H1 (cell line): ENCODE data around the gene CDC26. TPM values are rescaled to one million over a fixed set of nuclear protein-coding genes. Genes with fewer than 3 reads are reported as not detected.

Experiments used
- BRCA1 ChIP-seq: IDR thresholded peaks from 2 replicates; pipeline ENCODE4 v1.6.1; 2012; ENCODE audit warnings: low read depth, low read length, improper control_type of control experiment
- JUN ChIP-seq: IDR thresholded peaks from 2 replicates; pipeline ENCODE4 v1.6.1; 2011; ENCODE audit warnings: low read depth, mild to moderate bottlenecking, improper control_type of control experiment, low read length
- SUZ12 ChIP-seq: fragments of 200-600 bp; sonication (generic); IDR thresholded peaks from 2 replicates; pipeline ENCODE4 v1.6.1; 2012; ENCODE audit warnings: mild to moderate bottlenecking, inconsistent platforms, low read length, moderate library complexity, mixed read lengths
- polyA plus RNA-seq, 7 experiments: library from polyadenylated mRNA; depleted of rRNA in 3 of 7; stranded (reverse) in 5 of 7; unstranded in 2 of 7; fragments of >200 nt in 5 of 7; fragments of 200-250 nt in 2 of 7; gene quantifications; 1 replicate in 5 of 7; 2 replicates in 1 of 7; 4 replicates in 1 of 7; pipeline versions ENCODE4 v1.2.1 to v1.2.3, GENCODE V29; 2011 to 2013; ENCODE audit warnings: missing spikeins in 2 of 7, mixed read lengths in 2 of 7
- total RNA-seq: library from RNA; stranded (reverse); fragmentation: NEBNext Ultra II Directional; extraction: Animal tissue kit (Norgen Biotek cat#: 25700); gene quantifications from 2 replicates; pipeline ENCODE4 v1.2.1, GENCODE V29; 2021
- TF ChIP-seq, protein P1 (sequence below): fragments of 300-600 bp; sonication (generic); IDR thresholded peaks from 2 replicates; pipeline ENCODE4 v1.7.1; 2012; ENCODE audit warnings: low read length, moderate library complexity, mild to moderate bottlenecking, inconsistent platforms; ENCODE audit not compliant: insufficient replicate concordance

Gene CDC26
- total and polyA plus RNA-seq, 2 of the 8 experiments (the other 6 are each of a cell fraction or from before 2014, with no cell fraction given): 31.5 to 41.9 TPM

DNA sequence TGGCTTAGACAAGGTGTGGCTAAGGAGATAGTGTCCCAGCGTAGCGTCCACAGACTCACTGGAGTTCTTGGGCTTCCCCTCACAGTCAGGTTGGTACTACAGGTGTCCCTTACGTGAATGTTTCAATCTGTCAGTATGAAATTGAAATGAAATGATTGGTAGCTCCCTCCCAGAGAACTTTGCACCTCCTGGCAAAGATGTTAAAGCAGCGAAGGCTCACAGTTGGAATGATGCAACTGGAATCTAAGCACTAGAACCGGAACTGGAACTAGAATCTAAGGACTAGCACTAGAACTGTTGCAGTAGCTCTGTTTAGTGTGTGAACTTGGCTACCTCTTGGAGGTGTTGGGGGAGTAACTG, 52.9 kb downstream of the CDC26 start (continued):
- TF ChIP-seq, protein P1, sequence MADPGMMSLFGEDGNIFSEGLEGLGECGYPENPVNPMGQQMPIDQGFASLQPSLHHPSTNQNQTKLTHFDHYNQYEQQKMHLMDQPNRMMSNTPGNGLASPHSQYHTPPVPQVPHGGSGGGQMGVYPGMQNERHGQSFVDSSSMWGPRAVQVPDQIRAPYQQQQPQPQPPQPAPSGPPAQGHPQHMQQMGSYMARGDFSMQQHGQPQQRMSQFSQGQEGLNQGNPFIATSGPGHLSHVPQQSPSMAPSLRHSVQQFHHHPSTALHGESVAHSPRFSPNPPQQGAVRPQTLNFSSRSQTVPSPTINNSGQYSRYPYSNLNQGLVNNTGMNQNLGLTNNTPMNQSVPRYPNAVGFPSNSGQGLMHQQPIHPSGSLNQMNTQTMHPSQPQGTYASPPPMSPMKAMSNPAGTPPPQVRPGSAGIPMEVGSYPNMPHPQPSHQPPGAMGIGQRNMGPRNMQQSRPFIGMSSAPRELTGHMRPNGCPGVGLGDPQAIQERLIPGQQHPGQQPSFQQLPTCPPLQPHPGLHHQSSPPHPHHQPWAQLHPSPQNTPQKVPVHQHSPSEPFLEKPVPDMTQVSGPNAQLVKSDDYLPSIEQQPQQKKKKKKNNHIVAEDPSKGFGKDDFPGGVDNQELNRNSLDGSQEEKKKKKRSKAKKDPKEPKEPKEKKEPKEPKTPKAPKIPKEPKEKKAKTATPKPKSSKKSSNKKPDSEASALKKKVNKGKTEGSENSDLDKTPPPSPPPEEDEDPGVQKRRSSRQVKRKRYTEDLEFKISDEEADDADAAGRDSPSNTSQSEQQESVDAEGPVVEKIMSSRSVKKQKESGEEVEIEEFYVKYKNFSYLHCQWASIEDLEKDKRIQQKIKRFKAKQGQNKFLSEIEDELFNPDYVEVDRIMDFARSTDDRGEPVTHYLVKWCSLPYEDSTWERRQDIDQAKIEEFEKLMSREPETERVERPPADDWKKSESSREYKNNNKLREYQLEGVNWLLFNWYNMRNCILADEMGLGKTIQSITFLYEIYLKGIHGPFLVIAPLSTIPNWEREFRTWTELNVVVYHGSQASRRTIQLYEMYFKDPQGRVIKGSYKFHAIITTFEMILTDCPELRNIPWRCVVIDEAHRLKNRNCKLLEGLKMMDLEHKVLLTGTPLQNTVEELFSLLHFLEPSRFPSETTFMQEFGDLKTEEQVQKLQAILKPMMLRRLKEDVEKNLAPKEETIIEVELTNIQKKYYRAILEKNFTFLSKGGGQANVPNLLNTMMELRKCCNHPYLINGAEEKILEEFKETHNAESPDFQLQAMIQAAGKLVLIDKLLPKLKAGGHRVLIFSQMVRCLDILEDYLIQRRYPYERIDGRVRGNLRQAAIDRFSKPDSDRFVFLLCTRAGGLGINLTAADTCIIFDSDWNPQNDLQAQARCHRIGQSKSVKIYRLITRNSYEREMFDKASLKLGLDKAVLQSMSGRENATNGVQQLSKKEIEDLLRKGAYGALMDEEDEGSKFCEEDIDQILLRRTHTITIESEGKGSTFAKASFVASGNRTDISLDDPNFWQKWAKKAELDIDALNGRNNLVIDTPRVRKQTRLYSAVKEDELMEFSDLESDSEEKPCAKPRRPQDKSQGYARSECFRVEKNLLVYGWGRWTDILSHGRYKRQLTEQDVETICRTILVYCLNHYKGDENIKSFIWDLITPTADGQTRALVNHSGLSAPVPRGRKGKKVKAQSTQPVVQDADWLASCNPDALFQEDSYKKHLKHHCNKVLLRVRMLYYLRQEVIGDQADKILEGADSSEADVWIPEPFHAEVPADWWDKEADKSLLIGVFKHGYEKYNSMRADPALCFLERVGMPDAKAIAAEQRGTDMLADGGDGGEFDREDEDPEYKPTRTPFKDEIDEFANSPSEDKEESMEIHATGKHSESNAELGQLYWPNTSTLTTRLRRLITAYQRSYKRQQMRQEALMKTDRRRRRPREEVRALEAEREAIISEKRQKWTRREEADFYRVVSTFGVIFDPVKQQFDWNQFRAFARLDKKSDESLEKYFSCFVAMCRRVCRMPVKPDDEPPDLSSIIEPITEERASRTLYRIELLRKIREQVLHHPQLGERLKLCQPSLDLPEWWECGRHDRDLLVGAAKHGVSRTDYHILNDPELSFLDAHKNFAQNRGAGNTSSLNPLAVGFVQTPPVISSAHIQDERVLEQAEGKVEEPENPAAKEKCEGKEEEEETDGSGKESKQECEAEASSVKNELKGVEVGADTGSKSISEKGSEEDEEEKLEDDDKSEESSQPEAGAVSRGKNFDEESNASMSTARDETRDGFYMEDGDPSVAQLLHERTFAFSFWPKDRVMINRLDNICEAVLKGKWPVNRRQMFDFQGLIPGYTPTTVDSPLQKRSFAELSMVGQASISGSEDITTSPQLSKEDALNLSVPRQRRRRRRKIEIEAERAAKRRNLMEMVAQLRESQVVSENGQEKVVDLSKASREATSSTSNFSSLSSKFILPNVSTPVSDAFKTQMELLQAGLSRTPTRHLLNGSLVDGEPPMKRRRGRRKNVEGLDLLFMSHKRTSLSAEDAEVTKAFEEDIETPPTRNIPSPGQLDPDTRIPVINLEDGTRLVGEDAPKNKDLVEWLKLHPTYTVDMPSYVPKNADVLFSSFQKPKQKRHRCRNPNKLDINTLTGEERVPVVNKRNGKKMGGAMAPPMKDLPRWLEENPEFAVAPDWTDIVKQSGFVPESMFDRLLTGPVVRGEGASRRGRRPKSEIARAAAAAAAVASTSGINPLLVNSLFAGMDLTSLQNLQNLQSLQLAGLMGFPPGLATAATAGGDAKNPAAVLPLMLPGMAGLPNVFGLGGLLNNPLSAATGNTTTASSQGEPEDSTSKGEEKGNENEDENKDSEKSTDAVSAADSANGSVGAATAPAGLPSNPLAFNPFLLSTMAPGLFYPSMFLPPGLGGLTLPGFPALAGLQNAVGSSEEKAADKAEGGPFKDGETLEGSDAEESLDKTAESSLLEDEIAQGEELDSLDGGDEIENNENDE: no peak
- no peak for TF ChIP-seq SUZ12
- TF ChIP-seq JUN: no peak
- TF ChIP-seq BRCA1: no peak
